Smooth muscle cell (in vitro differentiated cells): ENCODE measurements around the gene RELN. TPM values are rescaled to one million over a fixed set of nuclear protein-coding genes. Genes with fewer than 3 reads are reported as not detected.
"Not testable (repeated sequence)": the region's sequence is repeated elsewhere in the genome, so short reads cannot be mapped to it uniquely, and the experiment has no call there.

ENCODE experiments used
- DNase-seq: peaks from one replicate; lab custom pipeline; 2025; ENCODE audit not compliant: unreplicated experiment; lab: John Stamatoyannopoulos, UW
- H2AFZ ChIP-seq: fragments of 200-600 bp; sonication (generic); 2 replicates; pipeline ENCODE4 v1.6.0; 2016; ENCODE audit warnings: antibody characterized with exemption, low read depth, mild to moderate bottlenecking
- H3F3A ChIP-seq: fragments of 200-600 bp; sonication (generic); 2 replicates; pipeline ENCODE4 v1.6.0; 2017; ENCODE audit warnings: antibody characterized with exemption, low read depth
- H3K27ac ChIP-seq: fragments of 200-600 bp; sonication (generic); 2 replicates; pipeline ENCODE4 v1.5.1; 2016; ENCODE audit warnings: low read depth, mild to moderate bottlenecking
- H3K27me3 ChIP-seq: fragments of 200-600 bp; sonication (generic); 2 replicates; pipeline ENCODE4 v1.6.1; 2016; ENCODE audit warnings: low read depth, mild to moderate bottlenecking
- H3K36me3 ChIP-seq: fragments of 200-600 bp; sonication (generic); 2 replicates; pipeline ENCODE4 v1.5.1; 2016; ENCODE audit warnings: low read depth
- H3K4me1 ChIP-seq: fragments of 200-600 bp; sonication (generic); 2 replicates; pipeline ENCODE4 v1.5.1; 2016; ENCODE audit warnings: low read depth
- H3K4me2 ChIP-seq: fragments of 200-600 bp; sonication (generic); 2 replicates; pipeline ENCODE4 v1.6.0; 2016; ENCODE audit warnings: mild to moderate bottlenecking
- H3K4me3 ChIP-seq: fragments of 200-600 bp; sonication (generic); 2 replicates; pipeline ENCODE4 v1.5.1; 2016; ENCODE audit warnings: mild to moderate bottlenecking
- H3K79me2 ChIP-seq: fragments of 200-600 bp; sonication (generic); 2 replicates; pipeline ENCODE4 v1.6.0; 2016; ENCODE audit warnings: low read depth, mild to moderate bottlenecking
- H3K9ac ChIP-seq: fragments of 200-600 bp; sonication (generic); 2 replicates; pipeline ENCODE4 v1.6.0; 2016; ENCODE audit warnings: low read depth
- H3K9me3 ChIP-seq: fragments of 200-600 bp; sonication (generic); replicated peaks from 2 replicates; pipeline ENCODE4 v1.5.1; 2016; ENCODE audit warnings: low read depth
- H4K20me1 ChIP-seq: fragments of 200-600 bp; sonication (generic); 2 replicates; pipeline ENCODE4 v1.6.0; 2016; ENCODE audit warnings: low read depth
- WGBS: methylation state at CpG from one replicate; pipeline ENCODE4 v1.1.7; 2016; ENCODE audit warnings: low lambda C conversion rate; 5-methylcytosine and 5-hydroxymethylcytosine counted together
- polyA plus RNA-seq: library from polyadenylated mRNA; unstranded; fragments of >200 nt; fragmentation: Nextera tagmentation; extraction: Ambion mirVana; gene quantifications from 2 replicates; pipeline ENCODE4 v1.2.1, GENCODE V29; 2016
- total RNA-seq: library from RNA; depleted of rRNA; stranded (reverse); fragments of >200 nt; gene quantifications from 2 replicates; pipeline ENCODE4 v1.2.3, GENCODE V29; 2014
- TF ChIP-seq, protein P1 (sequence below): fragments of 200-600 bp; sonication (generic); IDR thresholded peaks from 2 replicates; pipeline ENCODE4 v1.5.1; 2017; ENCODE audit warnings: borderline replicate concordance, mild to moderate bottlenecking, antibody characterized with exemption; ENCODE audit not compliant: insufficient read depth, poor library complexity, severe bottlenecking

Gene RELN
- total and polyA plus RNA-seq, 2 experiments from 2014 or later = 0.90 TPM; not detected in 1

DNA sequence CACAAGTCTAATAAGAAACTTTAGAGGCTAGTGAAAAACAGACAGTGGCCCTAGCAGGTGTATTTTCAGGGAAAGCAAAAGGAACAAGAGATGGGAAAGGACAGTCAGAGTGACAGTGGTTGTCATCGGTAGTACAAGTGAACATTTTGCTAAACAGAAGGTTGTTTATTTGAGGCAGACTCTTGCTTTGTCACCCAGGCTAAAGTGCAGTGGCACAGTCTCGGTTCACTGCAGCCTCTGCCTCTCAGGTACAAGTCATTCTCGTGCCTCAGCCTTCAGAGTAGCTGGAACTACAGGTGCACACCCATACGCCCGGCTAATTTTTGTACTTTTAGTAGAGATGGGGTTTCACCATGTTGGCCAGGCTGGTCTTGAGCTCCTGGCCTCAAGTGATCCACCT lies 195.8 kb downstream of the RELN start:
- Histone ChIP-seq H2AFZ (no peak overlapping the region), H3K27me3 (no peaks in the 10 kb centered on the region), H3K36me3 (no peaks in the 10 kb centered on the region), H3K4me1 (no peaks in the 10 kb centered on the region), H3K79me2 (no peaks in the 10 kb centered on the region), H4K20me1 (no peaks in the 10 kb centered on the region), H3K4me3 (no peak overlapping the region), H3F3A (no peaks in the 10 kb centered on the region), H3K9ac (no peak overlapping the region), H3K27ac (no peak overlapping the region), H3K9me3 (no peaks in the 10 kb centered on the region), H3K4me2 (no peak overlapping the region)
- TF ChIP-seq, protein P1, sequence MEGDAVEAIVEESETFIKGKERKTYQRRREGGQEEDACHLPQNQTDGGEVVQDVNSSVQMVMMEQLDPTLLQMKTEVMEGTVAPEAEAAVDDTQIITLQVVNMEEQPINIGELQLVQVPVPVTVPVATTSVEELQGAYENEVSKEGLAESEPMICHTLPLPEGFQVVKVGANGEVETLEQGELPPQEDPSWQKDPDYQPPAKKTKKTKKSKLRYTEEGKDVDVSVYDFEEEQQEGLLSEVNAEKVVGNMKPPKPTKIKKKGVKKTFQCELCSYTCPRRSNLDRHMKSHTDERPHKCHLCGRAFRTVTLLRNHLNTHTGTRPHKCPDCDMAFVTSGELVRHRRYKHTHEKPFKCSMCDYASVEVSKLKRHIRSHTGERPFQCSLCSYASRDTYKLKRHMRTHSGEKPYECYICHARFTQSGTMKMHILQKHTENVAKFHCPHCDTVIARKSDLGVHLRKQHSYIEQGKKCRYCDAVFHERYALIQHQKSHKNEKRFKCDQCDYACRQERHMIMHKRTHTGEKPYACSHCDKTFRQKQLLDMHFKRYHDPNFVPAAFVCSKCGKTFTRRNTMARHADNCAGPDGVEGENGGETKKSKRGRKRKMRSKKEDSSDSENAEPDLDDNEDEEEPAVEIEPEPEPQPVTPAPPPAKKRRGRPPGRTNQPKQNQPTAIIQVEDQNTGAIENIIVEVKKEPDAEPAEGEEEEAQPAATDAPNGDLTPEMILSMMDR = no peak
- WGBS = 90% methylated on average over 5 of the region's 5 CpGs
- no peak for DNase-seq

DNA sequence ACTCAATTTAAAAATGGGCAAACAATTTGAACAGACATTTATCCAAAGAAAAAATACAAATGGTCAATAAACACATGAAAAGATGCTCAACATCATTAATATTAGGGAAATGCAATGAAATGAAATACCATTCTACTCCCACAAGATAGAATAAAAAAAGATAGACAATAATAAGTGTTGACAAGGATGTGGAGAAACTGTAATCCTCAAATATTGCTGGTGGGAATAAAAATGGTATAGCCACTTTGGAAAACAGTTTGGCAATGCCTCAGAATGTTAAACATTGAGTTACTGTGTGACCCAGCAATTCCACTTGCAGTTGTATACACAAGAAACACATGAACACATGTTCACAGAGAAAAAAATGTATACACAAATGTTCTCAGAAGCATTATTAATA lies 197.6 kb downstream of the RELN start:
- no peaks in the 10 kb centered on the region for H3K27me3 ChIP-seq
- no peak overlapping the region for H3K27ac ChIP-seq
- TF ChIP-seq, protein P1 = no peak
- no peaks in the 10 kb centered on the region for H4K20me1 ChIP-seq
- no peaks in the 10 kb centered on the region for H3K79me2 ChIP-seq
- no peaks in the 10 kb centered on the region for H3K36me3 ChIP-seq
- H2AFZ ChIP-seq = no peak overlapping the region
- DNase-seq = no peak
- no peak overlapping the region for H3K9ac ChIP-seq
- no peaks in the 10 kb centered on the region for H3K9me3 ChIP-seq
- H3K4me1 ChIP-seq = no peaks in the 10 kb centered on the region
- H3F3A ChIP-seq = no peaks in the 10 kb centered on the region
- no peak overlapping the region for H3K4me2 ChIP-seq
- H3K4me3 ChIP-seq = no peak overlapping the region

DNA sequence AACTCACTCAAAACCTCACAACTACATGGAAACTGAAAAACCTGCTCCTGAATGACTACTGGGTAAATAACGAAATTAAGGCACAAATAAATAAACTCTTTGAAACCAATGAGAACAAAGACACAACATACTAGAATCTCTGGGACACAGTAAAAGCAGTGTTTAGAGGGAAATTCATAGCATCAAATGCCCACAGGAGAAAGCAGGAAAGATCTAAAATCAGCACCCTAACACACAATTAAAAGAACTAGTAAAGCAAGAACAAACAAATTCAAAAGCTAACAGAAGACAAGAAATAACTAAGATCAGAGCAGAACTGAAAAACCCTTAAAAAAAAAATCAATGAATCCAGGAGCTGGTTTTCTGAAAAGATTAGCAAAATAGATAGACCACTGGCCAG lies 202.4 kb downstream of the RELN start:
- not testable (repeated sequence) for H3K9me3 ChIP-seq, H3K27me3 ChIP-seq, H3K79me2 ChIP-seq, H3K36me3 ChIP-seq, H3K4me2 ChIP-seq, H4K20me1 ChIP-seq, DNase-seq, H2AFZ ChIP-seq, H3K4me3 ChIP-seq, H3K9ac ChIP-seq, H3K4me1 ChIP-seq, H3F3A ChIP-seq, H3K27ac ChIP-seq
- WGBS = 79% methylated on average over 1 of the region's 1 CpG

DNA sequence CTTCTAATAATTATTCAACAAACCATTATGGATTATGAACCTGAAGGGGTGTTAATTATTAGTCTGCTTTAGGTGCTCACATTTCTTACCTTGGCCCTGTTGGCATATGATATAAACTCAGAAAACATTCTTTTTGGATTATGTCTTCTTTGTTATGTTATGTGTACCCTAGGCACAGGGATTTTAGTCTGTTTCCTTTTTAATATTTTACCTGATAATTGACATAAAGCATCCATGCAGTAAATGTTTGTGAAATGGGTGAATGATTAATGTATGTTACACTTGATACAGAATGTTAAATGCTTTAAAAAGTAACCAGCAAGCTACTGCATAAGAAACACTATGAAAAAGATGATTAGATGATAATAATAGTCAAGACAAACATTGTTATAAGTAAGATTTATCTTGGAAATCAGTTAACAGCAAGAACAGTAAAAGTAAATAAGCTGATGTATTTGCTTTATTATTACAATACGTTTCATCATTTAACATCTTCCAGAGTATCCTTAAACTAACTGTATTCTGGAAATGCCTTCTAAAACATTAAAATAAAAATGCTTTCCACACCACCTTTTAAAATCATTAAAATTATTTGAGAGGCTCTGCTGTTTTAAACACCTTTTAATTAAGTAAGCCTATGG lies 204.7 kb downstream of the RELN start:
- 77% methylated on average over 1 of the region's 1 CpG for WGBS

More for the DNA sequence above, 204.7 kb downstream of the RELN start:
- H3K4me1 ChIP-seq = no peaks in the 10 kb centered on the region
- no peak overlapping the region for H3K4me2 ChIP-seq
- H4K20me1 ChIP-seq = no peaks in the 10 kb centered on the region
- TF ChIP-seq, protein P1 = no peak
- no peak overlapping the region for H3K9ac ChIP-seq
- no peaks in the 10 kb centered on the region for H3K36me3 ChIP-seq
- no peaks in the 10 kb centered on the region for H3K9me3 ChIP-seq
- H3K27ac ChIP-seq = no peak overlapping the region
- no peaks in the 10 kb centered on the region for H3K27me3 ChIP-seq
- no peaks in the 10 kb centered on the region for H3F3A ChIP-seq
- no peak overlapping the region for H3K4me3 ChIP-seq
- no peak overlapping the region for H2AFZ ChIP-seq
- no peak for DNase-seq
- H3K79me2 ChIP-seq = no peaks in the 10 kb centered on the region
